ENCODE measurements around the gene FOSL2. TPM values are rescaled to one million over a fixed set of nuclear protein-coding genes. Genes with fewer than 3 reads are reported as not detected.

Gene FOSL2
- total and polyA plus RNA-seq, 2 experiments from 2014 or later = 0.60 to 4.3 TPM

DNA sequence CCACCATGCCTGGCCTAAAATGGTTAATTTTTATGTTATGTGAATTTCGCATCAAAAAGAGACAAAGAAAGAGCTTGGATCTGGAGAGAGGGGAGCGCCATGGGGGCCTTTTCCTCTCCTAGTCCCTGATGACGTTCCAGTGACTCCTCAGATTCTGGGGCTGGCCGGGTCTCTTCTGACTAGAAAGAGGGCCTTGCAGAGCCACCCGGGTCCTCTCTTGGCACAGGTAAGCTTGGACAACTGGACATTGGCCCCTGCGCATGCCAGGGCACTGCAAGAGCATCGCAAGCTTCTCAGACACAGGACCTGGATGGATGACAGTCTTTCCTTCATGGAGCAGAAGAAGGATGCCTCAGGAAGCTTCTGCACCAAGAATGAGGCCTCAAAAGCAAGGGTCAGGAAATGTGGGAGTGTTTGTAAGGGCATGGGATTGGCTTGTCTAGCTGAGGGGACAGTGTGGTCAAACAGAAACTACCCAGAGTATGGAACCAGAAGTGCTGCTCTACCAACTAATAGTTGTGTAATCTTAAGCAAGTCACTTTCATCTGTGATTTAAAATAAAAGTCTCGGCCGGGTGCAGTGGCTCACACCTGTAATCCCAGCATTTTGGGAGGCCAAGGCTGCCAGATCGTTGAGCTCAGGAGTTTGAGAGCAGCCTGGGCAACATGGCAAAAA is 35.2 kb downstream of the FOSL2 start (continued):
- TF ChIP-seq, protein P1, sequence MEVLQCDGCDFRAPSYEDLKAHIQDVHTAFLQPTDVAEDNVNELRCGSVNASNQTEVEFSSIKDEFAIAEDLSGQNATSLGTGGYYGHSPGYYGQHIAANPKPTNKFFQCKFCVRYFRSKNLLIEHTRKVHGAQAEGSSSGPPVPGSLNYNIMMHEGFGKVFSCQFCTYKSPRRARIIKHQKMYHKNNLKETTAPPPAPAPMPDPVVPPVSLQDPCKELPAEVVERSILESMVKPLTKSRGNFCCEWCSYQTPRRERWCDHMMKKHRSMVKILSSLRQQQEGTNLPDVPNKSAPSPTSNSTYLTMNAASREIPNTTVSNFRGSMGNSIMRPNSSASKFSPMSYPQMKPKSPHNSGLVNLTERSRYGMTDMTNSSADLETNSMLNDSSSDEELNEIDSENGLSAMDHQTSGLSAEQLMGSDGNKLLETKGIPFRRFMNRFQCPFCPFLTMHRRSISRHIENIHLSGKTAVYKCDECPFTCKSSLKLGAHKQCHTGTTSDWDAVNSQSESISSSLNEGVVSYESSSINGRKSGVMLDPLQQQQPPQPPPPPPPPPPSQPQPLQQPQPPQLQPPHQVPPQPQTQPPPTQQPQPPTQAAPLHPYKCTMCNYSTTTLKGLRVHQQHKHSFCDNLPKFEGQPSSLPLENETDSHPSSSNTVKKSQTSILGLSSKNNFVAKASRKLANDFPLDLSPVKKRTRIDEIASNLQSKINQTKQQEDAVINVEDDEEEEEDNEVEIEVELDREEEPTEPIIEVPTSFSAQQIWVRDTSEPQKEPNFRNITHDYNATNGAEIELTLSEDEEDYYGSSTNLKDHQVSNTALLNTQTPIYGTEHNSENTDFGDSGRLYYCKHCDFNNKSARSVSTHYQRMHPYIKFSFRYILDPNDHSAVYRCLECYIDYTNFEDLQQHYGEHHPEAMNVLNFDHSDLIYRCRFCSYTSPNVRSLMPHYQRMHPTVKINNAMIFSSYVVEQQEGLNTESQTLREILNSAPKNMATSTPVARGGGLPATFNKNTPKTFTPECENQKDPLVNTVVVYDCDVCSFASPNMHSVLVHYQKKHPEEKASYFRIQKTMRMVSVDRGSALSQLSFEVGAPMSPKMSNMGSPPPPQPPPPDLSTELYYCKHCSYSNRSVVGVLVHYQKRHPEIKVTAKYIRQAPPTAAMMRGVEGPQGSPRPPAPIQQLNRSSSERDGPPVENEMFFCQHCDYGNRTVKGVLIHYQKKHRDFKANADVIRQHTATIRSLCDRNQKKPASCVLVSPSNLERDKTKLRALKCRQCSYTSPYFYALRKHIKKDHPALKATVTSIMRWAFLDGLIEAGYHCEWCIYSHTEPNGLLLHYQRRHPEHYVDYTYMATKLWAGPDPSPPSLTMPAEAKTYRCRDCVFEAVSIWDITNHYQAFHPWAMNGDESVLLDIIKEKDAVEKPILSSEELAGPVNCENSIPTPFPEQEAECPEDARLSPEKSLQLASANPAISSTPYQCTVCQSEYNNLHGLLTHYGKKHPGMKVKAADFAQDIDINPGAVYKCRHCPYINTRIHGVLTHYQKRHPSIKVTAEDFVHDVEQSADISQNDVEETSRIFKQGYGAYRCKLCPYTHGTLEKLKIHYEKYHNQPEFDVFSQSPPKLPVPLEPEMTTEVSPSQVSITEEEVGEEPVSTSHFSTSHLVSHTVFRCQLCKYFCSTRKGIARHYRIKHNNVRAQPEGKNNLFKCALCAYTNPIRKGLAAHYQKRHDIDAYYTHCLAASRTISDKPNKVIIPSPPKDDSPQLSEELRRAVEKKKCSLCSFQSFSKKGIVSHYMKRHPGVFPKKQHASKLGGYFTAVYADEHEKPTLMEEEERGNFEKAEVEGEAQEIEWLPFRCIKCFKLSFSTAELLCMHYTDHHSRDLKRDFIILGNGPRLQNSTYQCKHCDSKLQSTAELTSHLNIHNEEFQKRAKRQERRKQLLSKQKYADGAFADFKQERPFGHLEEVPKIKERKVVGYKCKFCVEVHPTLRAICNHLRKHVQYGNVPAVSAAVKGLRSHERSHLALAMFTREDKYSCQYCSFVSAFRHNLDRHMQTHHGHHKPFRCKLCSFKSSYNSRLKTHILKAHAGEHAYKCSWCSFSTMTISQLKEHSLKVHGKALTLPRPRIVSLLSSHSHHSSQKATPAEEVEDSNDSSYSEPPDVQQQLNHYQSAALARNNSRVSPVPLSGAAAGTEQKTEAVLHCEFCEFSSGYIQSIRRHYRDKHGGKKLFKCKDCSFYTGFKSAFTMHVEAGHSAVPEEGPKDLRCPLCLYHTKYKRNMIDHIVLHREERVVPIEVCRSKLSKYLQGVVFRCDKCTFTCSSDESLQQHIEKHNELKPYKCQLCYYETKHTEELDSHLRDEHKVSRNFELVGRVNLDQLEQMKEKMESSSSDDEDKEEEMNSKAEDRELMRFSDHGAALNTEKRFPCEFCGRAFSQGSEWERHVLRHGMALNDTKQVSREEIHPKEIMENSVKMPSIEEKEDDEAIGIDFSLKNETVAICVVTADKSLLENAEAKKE (CRISPR knock-in tag; IDR thresholded peaks at IDR 0.05) = no peak

DNA sequence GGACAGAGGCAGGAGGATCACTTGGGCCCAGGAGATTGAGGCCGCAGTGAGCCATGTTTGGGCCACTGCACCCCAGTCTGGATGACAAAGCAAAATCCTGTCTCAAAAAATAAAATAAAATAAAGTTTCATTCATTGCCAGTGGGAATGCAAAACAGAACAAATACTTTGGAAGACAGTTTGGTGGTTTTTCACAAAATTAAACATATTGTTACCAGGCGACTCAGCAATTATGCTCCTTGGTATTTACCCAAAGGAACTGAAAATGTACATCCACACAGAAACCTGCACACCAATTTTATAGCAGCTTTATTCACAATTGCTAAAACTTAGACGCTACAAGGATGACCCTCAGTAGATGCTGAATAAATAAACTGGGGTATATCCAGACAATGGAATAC is 35.8 kb downstream of the FOSL2 start:
- no peaks in the 10 kb centered on the region for H3K36me3 ChIP-seq (ENCODE audit: insufficient read depth)
- Mint-ChIP-seq H3K4me1 (peaks cover 6% of the 10 kb centered on the region; the same call in 2 of the 3 replicates), H3K27ac (peak overlapping the region; percentile 76; the same call in 1 of the 2 replicates), H3K9me3 (peaks cover 8% of the 10 kb centered on the region; the same call in 2 of the 3 replicates), H3K36me3 (ENCODE audit: low read depth) (no peaks in the 10 kb centered on the region), H3K27me3 (ENCODE audit: insufficient read depth, low read depth, poor library complexity) (peaks cover 3% of the 10 kb centered on the region), H3K4me3 (no peak overlapping the region)
- no peaks in the 10 kb centered on the region for H3K4me1 ChIP-seq (ENCODE audit: insufficient read depth)
- H3K79me2 ChIP-seq (replicated peaks; ENCODE audit: insufficient read depth) = no peaks in the 10 kb centered on the region
- H3K4me3 ChIP-seq = no peak overlapping the region
- ATAC-seq (no peak), DNase-seq (ENCODE audit: low spot score) (no peak)
- H3F3A ChIP-seq (replicated peaks; ENCODE audit: low read depth) = no peaks in the 10 kb centered on the region
- no peak overlapping the region for H2AFZ ChIP-seq
- H3K4me2 ChIP-seq = no peak overlapping the region
- H3K27me3 ChIP-seq (ENCODE audit: insufficient read depth) = no peaks in the 10 kb centered on the region
- no peak overlapping the region for H3K27ac ChIP-seq (ENCODE audit: low read depth)
- no peaks in the 10 kb centered on the region for H3K9me2 ChIP-seq (ENCODE audit: insufficient read depth)
- no peaks in the 10 kb centered on the region for H4K20me1 ChIP-seq (replicated peaks; ENCODE audit: insufficient read depth)
- TF ChIP-seq, protein P2, sequence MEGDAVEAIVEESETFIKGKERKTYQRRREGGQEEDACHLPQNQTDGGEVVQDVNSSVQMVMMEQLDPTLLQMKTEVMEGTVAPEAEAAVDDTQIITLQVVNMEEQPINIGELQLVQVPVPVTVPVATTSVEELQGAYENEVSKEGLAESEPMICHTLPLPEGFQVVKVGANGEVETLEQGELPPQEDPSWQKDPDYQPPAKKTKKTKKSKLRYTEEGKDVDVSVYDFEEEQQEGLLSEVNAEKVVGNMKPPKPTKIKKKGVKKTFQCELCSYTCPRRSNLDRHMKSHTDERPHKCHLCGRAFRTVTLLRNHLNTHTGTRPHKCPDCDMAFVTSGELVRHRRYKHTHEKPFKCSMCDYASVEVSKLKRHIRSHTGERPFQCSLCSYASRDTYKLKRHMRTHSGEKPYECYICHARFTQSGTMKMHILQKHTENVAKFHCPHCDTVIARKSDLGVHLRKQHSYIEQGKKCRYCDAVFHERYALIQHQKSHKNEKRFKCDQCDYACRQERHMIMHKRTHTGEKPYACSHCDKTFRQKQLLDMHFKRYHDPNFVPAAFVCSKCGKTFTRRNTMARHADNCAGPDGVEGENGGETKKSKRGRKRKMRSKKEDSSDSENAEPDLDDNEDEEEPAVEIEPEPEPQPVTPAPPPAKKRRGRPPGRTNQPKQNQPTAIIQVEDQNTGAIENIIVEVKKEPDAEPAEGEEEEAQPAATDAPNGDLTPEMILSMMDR (conservative IDR thresholded peaks at IDR 0.05; ENCODE audit: low read depth in 2 of 2) = no peak
- TF ChIP-seq POLR2AphosphoS5 (IDR thresholded peaks at IDR 0.05; ENCODE audit: low read depth) (no peak), NANOG (IDR thresholded peaks at IDR 0.05; ENCODE audit: borderline replicate concordance) (no peak), EZH2 (IDR thresholded peaks at IDR 0.05; ENCODE audit: low read depth, unreplicated experiment) (no peak)
- TF ChIP-seq, protein P1 (CRISPR knock-in tag; IDR thresholded peaks at IDR 0.05) = no peak
